Stimulated activated CD8-positive, alpha-beta memory T cell treated with anti-CD3 and anti-CD28 coated beads, Interleukin-7, amount 100 ng/mL, for 4 hours (primary cell): ENCODE data around the gene UNC13A.

Source experiments
- DNase-seq, 2 donors: peaks; one replicate each; pipeline ENCODE4 v3.0.0-alpha.2; 2020; ENCODE audit warnings: low read depth in 2 of 2

The UNC13A gene

DNA sequence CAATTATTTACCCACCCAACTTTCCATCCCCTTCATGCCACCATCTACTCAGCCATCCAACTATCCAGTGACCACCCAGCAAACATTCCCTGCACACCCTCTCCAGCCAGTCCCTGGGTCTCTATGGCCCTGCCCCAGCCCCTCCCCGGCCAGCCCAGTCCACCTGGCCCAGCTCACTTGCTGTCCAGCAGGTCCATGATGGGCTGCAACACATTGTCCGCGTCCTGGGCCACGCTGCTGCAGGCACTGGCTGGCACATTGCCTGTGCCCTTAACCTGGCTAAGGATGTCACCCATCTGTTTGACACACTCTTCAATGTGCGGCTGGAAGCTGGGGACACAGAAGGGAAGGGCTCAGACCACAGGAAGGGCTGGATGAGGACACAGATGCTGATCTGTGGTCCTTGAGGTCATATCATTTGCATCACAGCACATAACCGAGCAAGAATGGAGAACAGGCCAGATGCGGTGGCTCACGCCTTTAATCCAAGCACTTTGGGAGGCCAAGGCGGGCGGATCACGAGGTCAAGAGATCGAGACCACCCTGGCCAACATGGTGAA, 61.6 kb downstream of the UNC13A start:
- no peak for DNase-seq

DNA sequence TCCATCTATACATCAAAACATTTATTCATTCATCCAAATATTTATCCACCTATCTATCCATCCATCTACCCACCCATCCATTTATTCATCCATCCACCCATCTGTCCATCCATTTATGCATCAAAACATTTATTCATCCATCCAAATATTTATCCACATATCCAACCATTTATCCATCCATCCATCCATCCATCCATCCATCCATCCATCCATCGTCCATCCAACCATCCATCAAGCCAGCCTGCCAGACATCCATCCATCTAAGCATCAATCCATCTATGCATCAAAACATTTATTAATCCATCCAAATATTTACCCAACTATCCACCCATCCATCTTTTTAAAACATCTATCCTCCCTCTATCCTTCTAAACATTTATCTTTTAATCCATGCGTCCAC, 62.2 kb downstream of the UNC13A start:
- DNase-seq, result no peak

DNA sequence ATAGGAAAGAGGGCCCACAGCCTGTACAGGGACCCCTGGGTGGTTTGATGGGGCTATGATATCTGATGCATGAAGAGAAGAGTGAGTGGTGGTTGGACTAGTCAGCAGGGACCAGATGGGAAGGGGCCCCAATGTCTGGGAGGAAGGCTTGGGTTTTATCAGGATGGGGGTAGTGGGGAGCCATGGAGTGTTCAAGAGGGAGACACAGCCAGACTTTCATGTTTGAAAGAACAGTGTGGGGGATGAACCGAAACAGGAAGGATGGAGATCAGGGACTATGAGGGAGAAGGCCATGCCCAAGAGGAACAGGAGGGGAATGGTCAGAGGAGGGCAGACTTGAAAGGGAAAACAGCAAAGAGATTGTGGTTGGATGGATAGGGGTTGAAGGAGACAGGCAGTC, 63.1 kb downstream of the UNC13A start:
- no peak for DNase-seq

DNA sequence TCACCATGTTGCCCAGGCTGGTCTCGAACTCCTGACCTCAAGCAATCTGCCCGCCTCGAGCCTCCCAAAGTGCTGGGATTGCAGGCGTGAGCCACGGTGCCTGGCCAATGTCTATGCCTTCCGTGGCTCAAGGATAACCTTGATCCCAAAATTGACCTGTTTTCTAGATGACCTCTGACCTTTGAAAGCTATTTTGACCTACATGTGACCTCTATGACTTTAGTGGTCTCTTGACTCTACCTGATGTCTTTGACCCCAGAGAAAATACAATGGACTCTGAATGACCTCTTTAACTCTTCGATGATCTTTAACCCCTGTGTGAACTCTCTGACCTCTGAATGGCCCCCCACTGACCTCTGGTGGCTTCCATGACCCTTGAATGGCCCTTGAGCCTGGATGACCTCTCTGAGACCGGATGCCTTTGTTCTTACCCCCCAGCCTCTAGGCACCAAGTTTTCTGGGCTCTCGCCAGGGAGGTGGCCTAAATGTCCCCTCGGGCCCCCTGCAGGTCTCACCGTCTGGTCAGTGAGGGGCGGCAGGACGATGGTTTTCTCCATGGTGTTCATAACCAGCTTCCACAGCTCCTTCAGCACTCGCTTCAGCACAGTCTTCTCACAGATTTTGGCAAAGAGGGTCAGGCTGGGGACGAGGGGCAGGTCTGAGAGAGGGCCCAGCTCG, 63.7 kb downstream of the UNC13A start:
- no peak for DNase-seq

DNA sequence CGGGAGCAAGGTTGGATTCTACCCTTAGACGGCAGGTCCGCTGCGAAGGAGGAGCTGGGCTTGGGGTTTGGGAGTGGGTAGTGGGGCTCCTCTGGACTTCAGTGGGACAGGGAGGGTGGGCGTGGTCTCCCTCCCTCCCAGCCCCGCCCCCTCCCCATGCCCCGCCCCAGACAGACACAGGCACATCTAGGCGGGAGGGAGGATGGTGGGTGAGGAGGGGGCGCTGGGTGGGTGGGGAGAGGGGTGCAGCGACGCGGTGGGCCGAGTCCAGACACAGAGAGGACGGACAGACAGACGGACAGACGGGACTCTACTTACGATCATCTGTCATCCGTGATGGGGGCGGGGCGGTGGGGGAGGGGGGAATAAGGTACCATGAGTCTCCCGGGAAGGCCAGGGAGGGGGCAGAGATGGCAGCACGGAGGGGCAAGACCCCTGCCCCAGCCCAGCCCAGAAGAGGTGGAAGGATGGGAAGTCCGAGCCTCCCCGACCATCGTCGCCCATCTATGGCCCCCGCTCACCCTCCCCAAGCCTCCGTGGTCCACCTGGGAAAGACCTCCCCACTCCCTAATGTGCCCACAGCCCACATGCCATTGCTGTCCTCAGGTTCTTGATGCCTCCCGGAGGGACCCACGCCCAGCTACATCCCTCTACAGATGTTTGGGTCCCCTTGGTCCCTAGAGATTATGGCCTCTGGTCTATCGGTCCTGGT, 64.8 kb downstream of the UNC13A start:
- no peak for DNase-seq

DNA sequence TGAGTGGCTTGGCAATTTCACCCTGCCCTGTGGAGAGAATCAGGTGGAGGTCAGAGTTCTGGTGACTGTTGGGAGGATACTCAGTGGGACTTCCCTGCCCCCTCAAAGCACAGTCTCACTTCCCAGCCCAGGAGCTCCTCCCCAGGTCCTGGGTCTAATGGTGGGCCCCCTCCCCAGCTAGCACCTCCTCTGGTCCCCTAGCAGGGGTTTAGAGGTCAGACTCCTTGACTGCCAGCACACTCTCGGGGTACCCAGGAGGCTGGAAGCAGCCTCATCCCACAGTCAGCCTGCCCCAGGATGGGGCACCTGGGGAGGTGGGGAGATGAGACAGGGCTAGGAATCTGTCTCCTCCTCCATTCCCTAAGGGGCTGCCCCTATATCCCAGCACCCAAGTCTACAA, 67.5 kb downstream of the UNC13A start:
- no peak for DNase-seq

DNA sequence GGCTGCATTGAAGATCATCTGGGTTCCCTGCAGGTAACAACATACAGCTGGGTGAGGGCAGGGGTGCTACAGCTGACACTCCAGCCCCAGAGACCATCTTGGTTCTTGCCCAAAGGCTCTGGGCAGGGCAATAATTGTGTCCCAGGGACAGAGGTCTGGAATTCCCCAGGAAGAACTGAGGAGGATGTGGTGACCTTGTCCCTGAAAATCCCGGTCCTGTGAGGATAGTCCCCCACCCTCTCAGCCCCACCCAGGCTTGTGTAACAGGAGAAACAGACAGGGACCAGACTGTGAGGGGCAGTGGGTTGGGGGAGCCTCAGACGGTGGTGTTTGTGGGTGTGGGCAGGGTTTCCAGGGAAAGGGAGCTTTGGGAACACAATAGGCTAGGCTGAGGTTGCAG, 69.2 kb downstream of the UNC13A start:
- DNase-seq, result no peak

DNA sequence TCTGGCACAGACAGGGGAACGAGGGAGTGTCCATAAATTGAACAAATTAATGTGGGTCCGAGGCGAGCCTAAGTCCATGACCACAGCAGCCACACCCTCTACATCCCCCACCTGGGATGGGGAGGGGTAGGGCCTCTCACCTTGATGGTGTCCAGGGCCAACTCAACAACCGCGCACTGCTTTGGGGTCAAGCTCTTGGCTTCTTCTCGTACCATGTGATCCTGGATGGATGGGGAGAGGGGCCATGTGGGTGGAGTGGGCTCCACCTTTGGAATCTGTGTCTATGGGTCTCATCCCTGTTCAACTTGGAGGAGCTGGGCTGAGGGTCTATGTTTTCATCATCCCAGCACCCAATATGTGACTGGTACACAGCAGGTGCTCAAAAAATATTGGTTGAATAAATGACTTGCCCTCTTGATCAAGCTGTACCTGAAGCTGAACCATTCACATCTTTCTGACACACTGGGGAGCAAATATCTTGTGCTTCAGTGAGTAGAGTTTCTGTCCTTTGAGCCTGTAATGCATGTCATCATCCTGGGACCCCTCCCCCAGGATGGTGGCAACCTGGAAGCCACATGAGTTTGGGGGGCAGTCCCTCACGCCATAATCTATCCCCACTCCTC, 69.8 kb downstream of the UNC13A start:
- DNase-seq, result no peak

DNA sequence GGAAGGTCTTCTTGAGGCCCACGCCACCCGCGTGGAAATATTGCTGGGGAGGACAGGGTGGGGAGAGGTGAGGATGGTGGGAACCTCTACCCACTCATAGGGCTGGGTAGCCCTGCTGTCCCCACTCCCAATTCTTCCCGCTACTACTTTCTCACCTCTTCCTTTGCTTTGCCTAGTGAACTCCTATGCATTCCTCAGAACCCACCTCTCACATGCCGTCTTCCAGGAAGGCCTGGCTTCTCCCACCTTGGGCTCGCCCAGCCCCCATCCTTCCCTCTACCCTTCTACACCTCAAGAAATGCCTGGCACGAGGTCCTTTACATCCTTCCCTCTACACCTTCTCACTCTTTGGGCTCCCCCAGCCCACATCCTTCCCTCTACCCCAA, 70.4 kb downstream of the UNC13A start:
- no peak for DNase-seq

DNA sequence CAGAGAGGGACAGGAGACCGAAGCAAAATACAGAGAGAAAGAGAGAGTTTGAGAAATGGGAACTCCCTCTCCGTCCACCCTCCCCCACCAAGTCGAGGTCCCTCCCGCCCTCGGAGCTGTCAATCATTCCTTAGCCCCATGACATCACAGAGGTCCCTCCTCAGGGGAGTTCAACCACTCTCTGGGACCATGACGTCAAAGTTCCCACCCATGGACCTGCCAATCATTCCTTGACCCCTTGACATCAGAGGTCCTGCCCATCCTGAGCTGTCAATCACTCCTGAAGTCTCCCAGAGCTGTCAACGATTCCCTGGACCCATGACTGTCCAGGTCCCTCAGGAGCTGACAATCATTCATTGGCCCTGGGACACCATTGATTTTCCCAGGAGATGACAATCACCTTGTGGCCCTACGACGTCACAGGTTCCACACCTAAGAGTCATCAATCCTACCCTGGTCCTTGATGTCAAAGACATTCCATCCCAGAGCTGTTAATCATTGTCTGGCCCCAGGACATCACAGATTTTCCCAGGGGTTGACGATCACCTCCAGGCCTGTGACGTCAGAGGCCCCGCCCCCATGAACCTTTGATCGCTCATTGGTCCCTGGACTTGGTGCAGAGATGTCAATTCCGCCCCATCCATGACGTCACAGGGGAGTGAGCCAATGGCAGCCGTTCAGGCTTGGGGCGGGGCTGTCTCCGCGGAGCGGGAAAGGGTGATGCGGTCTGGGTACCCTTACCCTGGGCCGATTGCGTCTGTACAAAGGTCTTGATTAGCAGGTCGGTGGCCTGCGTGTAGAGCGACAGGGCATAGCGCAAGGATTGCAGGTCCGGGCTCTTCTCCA, 71.0 kb downstream of the UNC13A start:
- DNase-seq, result no peak

DNA sequence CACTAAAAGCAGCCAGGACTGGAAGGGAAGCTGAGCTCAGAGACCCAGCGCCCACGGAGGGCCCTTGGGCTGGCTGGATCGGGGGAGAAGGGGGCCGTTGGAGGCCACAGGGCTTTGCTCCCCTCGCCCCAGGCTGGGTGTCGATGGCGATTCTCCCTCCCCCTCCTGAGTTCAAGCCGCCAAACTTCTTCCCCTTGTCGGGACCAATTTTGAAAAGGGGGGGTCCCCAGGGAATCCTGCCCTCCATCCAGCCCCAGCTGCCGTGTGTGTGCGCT, 71.5 kb downstream of the UNC13A start:
- DNase-seq, result no peak

DNA sequence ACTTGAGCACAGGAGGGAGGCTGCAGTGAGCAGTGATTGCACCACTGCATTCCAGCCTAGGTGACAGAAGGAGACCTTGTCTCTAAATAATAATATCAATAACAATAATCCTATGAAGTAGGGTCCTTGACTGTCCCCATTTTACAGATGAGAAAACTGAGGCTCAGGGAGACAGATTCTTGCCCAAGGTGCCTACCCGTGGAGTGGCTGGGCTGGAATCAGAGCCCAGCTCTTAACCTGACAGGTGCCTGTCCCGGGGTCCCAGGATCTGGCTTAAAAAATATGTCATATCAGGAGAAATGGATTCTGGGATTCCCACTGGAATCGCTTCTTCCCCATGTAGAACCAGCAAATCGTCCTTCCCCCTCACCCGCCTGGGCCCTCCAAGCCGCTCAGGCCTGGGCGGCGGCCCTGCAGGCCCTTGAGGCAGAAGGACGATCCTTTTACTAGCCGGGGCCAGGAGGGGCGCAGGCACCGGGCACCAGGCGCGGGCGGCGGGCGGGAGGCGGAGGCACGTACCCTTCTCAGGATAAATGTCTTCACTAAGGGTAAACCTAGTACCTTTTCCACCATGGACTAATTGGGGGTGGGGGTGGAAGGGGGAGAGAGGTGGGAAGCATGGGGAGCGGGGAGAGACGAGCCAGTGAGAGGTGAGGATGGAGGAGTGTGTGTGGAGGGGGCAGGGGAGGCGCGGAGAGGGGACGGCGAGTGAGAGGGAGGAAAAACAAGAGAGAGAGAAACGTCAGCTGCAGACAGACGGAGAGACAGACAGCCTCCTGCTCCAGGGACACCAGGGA, 72.1 kb downstream of the UNC13A start:
- DNase-seq, result no peak

DNA sequence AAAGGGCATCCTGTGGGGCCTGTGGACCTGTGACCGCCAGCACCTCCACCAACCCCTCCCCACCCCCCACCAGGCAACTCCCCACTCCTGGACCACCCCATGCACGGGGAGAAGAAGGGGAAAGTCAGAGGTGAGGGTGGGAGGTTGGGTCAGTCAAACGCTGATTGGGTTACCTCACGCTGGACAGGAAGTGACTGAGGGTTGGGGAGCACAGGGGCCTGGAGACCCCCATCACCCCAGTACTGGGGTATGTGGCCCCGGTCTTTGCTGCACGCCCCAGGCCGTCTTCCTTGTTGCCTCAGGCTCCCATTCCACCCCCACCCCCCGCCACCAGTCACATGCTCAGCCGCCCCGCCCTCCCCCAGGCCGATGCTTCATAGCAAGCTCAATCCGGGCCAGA, 73.7 kb downstream of the UNC13A start:
- DNase-seq, result no peak

DNA sequence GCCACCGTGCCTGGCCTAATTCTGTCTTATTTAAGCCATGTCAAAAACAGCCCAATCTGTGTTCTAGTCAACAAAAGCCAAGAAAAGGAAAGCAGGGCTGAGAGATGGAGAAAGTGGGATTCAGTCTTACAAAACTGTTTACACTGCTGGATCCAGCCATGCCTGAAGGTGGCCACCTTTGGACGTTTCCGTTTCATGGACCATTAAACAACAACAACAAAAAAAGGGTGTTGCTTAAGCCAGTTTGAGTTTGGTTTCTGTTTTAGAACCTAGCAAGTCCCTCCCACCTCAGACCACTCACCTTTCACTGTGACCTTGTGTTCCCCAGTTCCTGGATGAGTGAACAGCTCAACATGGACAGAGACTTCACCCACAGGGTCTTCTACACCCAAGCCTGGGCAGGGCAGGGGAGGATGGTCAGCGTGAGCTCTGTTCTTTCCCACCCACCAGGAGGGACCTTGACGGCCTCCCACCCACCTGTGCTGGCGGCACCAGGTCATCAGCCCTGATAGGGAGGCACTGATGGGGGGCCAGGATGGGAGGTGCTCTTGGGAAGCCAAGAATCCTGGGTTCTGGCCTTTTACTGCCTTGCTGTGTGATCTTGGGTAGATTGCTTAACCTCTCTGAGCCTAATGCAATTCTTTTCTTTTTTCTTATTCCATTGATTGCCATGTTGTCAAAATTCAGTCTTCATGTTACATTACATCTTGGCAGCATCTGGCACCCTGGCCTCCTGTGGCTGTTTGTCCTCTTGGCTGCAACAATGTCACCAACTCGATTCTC, 76.5 kb downstream of the UNC13A start:
- DNase-seq, result no peak

DNA sequence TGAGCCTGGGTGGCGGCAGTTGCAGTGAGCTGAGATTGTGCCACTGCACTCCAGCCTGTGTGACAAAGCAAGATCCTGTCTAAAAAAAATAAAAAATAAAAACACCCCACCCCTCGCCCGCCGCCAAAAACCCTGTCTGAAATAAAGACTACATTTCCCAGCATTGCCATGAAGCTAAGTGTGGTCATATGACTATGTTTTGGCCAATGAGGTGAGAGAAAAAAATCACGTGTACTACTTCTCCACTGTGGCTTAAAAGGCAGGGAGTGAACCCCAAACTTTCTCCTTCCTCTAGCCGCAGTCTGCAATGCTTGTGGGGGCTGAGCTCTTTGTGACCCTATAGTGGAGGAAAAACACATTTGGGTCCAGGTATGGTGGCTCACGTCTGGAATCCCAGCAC, 77.8 kb downstream of the UNC13A start:
- no peak for DNase-seq

DNA sequence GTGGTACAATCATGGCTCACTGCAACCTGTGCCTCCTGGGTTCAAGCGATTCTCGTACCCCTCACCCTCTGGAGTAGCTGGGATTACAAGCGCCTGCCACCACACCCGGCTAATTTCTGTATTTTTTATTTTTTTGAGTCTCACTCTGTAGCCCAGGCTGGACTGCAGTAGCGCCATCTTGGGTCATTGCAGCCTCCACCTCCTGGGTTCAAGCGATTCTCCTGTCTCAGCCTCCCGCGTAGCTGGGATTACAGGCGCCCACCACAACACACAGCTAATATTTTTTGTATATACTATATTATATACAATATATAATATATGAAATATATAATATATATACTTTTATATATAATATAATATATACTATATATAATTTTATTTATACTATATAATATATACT, 80.2 kb downstream of the UNC13A start:
- DNase-seq, result no peak

DNA sequence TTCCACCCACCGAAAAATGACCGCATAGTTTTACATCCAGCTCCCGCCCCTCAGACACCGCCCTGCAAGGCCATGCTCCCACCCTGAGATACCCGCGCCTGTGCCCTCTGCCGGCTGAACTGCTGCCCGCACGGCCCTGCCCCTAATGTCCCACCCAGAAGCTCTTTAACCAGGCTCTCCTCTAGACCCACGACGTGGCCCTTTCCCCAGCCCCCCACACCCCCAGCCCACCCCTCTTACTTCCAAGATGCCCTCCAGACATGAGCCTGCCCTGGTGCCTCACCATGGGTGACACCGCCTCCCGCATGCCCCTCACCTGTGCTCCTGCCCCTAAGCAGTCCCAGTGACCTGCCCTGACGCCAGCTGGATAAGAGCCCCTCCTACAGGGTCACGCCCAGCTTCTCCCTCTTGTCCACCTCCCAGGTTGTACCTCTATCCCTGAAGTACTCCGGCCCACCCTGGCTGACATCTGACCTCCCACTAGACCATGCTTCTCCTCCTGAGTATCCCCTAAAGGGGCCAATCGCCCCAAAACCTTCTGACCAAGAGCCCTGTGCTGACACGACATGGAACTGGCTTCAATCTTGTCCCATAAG, 81.5 kb downstream of the UNC13A start:
- DNase-seq, result no peak

DNA sequence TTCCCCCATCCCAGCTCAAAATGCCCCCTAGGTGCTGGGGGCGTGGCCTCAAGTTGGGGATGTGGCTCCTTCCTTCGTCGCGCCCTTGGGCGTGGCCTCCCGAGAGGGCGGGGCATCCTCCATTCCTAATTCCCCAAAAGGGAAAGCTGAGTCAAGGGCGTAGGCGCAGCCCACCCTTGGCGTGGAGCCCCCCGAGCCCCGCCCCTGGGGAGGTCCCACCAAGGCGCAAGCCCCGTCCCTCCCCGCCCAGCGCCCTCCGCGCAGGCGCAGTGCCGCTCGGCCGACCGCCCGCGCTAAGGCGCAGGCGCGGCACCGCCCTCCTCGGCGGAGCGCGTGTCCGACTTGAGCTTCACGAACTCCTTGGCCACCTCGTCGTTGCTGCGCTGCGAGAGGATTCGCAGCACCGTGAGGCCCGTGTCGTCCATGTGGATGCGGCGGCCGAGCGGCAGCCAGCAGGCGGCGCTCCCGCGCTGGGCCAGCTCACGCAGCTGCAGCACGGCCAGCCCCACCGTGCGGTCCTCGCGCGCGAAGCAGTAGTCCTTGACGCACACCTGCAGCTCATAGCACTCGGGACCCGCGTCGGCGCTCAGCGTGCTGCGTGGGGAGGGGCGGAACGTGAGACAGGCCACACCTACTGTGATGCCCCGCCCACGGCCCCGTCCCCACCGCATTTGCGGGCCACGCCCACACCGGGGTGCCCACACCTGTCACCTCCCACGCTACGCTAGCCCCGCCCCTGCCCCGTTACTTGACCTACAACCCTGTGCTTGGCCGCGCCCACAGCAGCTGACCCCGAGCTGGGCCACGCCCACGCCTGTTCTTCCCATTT, 82.2 kb downstream of the UNC13A start:
- peak; percentile 71 for DNase-seq

DNA sequence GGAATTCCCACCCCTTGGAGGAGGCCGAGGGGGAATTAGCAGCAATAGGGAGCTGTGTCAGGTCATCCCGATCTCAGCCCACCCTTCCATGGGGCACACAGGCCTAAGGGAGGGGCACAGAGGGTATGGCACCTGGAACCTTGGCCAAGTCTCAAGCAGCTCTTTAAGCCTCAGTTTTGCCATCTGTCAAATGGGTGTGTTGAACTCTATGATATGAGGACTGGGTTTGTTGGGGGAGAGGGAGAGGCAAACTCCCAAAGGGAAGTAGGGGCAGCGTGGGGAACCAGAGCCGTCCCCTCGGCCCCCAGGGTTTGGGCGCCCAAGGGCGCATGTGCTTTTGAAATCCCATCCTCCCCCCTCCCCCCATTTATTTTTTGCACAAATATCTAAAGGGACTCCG, 83.0 kb downstream of the UNC13A start:
- DNase-seq, result no peak
